GM12891 (cell line): ENCODE data around the gene NPAS2.

Experiments
- DNase-seq: peaks from one replicate; pipeline ENCODE4 v3.0.0; 2011; ENCODE audit warnings: low spot score; ENCODE audit not compliant: insufficient read length
- FAIRE-seq: peaks from 2 replicates; lab custom pipeline; 2011; peaks lifted over from hg19 to GRCh38; lab: Jason Lieb, UNC
- PAX5 ChIP-seq: IDR thresholded peaks from 2 replicates; pipeline ENCODE4 v1.6.1; 2011; ENCODE audit warnings: low read length, moderate library complexity, mild to moderate bottlenecking; ENCODE audit not compliant: insufficient read depth, severe bottlenecking
- POLR2A ChIP-seq: IDR thresholded peaks from 2 replicates; pipeline ENCODE4 v1.6.1; 2011; ENCODE audit warnings: low read depth, low read length, control low read depth
- POLR2AphosphoS5 ChIP-seq: IDR thresholded peaks from 2 replicates; pipeline ENCODE4 v1.6.1; 2011; ENCODE audit warnings: low read depth, low read length, control low read depth
- POU2F2 ChIP-seq: IDR thresholded peaks from 2 replicates; pipeline ENCODE4 v1.6.1; 2011; ENCODE audit warnings: low read depth, mild to moderate bottlenecking, control low read depth, low read length, moderate library complexity
- SPI1 ChIP-seq: IDR thresholded peaks from 2 replicates; pipeline ENCODE4 v1.6.1; 2011; ENCODE audit warnings: low read depth, low read length, control low read depth
- TAF1 ChIP-seq: IDR thresholded peaks from 2 replicates; pipeline ENCODE4 v1.6.1; 2011; ENCODE audit warnings: low read depth, low read length, control low read depth

The NPAS2 gene

GRCh38 chr2:100888601-100889000 lies 68.7 kb downstream of the NPAS2 start:
- DNase-seq, result no peak
- no peak for TF ChIP-seq POLR2AphosphoS5

GRCh38 chr2:100889286-100889685 lies 69.3 kb downstream of the NPAS2 start:
- TF ChIP-seq TAF1, result no peak
- no peak for TF ChIP-seq SPI1
- no peak for TF ChIP-seq POLR2A

More at GRCh38 chr2:100888601-100889000, 68.7 kb downstream of the NPAS2 start:
- no peak for FAIRE-seq

DNA sequence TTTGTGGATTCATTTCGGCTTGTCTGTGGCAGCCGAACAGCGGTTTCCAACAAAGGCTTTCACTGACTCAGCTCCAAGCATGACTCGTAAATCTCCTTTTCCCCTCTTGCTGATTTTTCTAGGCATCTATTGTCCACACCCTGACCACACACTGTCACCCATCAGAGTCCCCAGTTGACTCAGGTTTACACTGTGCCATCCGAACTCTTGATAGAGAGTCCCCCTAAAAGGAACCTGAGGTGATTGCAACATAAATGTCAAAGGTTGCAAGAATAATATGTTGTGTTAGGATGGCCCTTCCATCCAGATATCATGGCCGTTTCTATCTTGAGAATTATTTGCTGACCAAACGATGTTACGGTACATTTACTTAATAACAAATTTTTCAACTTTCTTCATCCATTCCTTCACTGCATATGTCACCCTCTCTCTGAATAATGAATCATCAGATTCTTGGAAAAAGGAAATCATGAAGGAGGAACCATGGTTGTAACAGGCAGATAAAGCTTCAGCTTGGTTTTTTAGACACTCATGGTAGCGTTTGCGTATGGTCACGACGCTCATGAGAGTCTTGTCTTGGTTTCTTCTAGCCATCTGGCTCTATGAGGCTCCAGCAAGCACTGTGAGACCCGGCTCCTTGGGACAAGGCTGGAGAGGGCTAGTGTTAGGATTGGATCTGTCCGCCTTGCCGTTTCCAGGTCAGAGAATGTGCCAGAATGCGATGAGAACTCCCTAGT lies 72.1 kb downstream of the NPAS2 start:
- FAIRE-seq (no peak), DNase-seq (no peak)
- no peak for TF ChIP-seq POLR2AphosphoS5
- no peak for TF ChIP-seq PAX5
- TF ChIP-seq TAF1, result no peak

More at GRCh38 chr2:100889286-100889685, 69.3 kb downstream of the NPAS2 start:
- DNase-seq (no peak), FAIRE-seq (no peak)

DNA sequence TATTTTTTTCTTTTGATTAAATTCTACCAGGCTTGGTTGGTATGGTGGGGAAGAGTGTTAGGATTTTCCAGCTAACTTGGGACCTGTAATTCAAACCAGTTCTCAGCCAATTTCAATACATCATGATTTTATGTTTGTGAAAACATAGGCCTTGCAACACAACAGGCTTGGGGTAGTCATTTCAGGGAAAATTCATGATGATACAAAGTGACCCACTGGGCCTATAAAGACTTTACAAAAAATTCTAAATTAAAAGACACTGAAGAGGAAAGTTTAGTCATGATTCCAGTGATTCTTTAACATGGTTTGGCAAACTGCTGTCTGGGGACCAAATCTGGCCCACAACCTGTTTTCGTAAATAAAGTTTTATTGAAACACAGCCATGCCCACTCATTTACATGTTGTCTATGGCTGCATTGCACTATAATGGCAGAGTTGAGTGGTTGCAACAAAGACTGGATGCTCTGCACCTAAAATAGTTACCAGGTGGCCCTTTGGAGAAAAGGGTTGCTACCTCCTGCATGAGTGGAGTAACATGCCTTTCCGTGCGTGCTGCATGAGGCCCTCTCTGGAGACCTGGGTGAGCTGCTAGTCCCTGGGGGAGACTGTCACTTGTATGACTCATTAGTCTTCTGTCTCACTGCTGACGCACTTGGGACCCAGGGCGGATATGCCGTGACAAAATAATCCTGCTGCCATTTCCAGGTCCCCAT lies 73.6 kb downstream of the NPAS2 start:
- TF ChIP-seq PAX5 (no peak), SPI1 (no peak), POLR2AphosphoS5 (no peak), TAF1 (no peak), POU2F2 (no peak)
- FAIRE-seq (no peak), DNase-seq (no peak)

DNA sequence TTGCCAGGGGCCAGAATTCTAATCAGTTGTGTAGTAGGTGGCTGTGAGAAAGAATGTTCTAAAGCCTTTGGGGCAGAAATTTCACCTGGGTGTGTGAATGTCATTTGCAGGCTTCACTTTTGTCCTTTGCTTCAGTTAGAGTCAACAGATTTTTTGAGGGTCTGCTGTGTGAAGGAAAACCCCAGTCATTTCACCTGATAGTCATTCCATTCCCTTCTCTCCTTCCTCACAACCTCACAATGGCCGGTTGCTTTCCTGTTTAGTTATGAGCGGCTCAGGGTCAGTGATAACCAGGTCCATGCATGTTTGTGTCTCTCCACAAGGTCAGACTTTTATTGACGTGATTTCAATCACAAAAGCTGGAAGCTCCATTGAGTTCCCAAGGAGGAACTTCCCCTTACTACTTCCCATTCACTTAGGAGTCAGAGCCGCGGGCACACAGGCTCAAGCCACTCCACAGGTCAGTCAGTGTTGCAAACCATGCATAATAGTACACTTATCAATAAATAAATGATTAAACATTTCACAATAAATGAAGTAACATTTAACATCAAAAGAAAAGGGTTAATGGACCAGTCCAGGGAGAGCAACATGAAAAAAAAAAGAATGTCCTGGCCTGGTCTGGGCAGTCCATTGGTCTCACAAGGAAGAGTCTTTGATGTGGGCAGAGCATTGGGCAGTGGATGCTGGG lies 74.3 kb downstream of the NPAS2 start:
- no peak for DNase-seq
- FAIRE-seq, result no peak
- TF ChIP-seq POU2F2, result no peak
- TF ChIP-seq POLR2A, result no peak
- no peak for TF ChIP-seq PAX5
- no peak for TF ChIP-seq SPI1
- no peak for TF ChIP-seq POLR2AphosphoS5
- TF ChIP-seq TAF1, result no peak

GRCh38 chr2:100894796-100895156 lies 74.8 kb downstream of the NPAS2 start:
- no peak for DNase-seq
- FAIRE-seq, result no peak
- TF ChIP-seq POLR2AphosphoS5 (no peak), PAX5 (no peak), SPI1 (no peak), TAF1 (no peak), POU2F2 (no peak), POLR2A (no peak)

- FAIRE-seq (no peak), DNase-seq (no peak)
- TF ChIP-seq SPI1 (no peak), POLR2A (no peak), TAF1 (no peak), POU2F2 (no peak)
These were observed 75.5 kb downstream of the NPAS2 start for GRCh38 chr2:100895402-100895801.

GRCh38 chr2:100895934-100896685 lies 76.2 kb downstream of the NPAS2 start:
- DNase-seq (no peak), FAIRE-seq (no peak)
- TF ChIP-seq PAX5, result no peak
- no peak for TF ChIP-seq POLR2A
- TF ChIP-seq POLR2AphosphoS5, result no peak
- no peak for TF ChIP-seq POU2F2
- TF ChIP-seq SPI1, result no peak
- no peak for TF ChIP-seq TAF1

GRCh38 chr2:100898035-100898665 lies 78.2 kb downstream of the NPAS2 start:
- no peak for DNase-seq
- TF ChIP-seq POLR2AphosphoS5 (no peak), POU2F2 (no peak)
- no peak for FAIRE-seq
